Activated CD8-positive, alpha-beta memory T cell treated with anti-CD3 and anti-CD28 coated beads, Interleukin-2, amount 10 ng/mL, durations not matched to agents 7 days and 5 days (primary cell): ENCODE measurements around the gene OR1I1. TPM values are rescaled to one million over a fixed set of nuclear protein-coding genes. Genes with fewer than 3 reads are reported as not detected.

ENCODE experiments used
- ATAC-seq: fragments of 150-1000 bp; cut with Tn5 transposase; one replicate; pipeline ENCODE4 v1.10.0; 2021; ENCODE audit warnings: moderate library complexity
- CTCF ChIA-PET: fragments of 350-600 bp; sonication (Branson Sonifier 250); formaldehyde crosslinking; loops from one replicate; lab custom pipeline; 2021; ENCODE audit warnings: antibody characterized with exemption; lab: Charles Lee
- DNase-seq: peaks from one replicate; pipeline ENCODE4 v3.0.0-alpha.2; 2020
- H3K27ac Mint-ChIP-seq: one replicate; pipeline ENCODE4 v1.8.0; 2021; ENCODE audit warnings: mild to moderate bottlenecking, mixed read lengths
- H3K27me3 Mint-ChIP-seq: one replicate; pipeline ENCODE4 v1.8.0; 2021; ENCODE audit warnings: mixed read lengths
- H3K36me3 Mint-ChIP-seq: one replicate; pipeline ENCODE4 v1.8.0; 2021; ENCODE audit warnings: mild to moderate bottlenecking, mixed read lengths
- H3K4me1 Mint-ChIP-seq: one replicate; pipeline ENCODE4 v1.8.0; 2021; ENCODE audit warnings: mixed read lengths
- H3K4me3 Mint-ChIP-seq: one replicate; pipeline ENCODE4 v1.8.0; 2021; ENCODE audit warnings: mild to moderate bottlenecking, moderate library complexity, mixed read lengths
- H3K9me3 Mint-ChIP-seq: one replicate; pipeline ENCODE4 v1.8.0; 2022; ENCODE audit warnings: low read depth, mixed read lengths
- total RNA-seq, 2 experiments: library from RNA; stranded (reverse); gene quantifications; one replicate each; pipeline ENCODE4 v1.2.3, GENCODE V29; 2021

OR1I1 gene
- total RNA-seq, 2 experiments from 2014 or later = not detected

DNA sequence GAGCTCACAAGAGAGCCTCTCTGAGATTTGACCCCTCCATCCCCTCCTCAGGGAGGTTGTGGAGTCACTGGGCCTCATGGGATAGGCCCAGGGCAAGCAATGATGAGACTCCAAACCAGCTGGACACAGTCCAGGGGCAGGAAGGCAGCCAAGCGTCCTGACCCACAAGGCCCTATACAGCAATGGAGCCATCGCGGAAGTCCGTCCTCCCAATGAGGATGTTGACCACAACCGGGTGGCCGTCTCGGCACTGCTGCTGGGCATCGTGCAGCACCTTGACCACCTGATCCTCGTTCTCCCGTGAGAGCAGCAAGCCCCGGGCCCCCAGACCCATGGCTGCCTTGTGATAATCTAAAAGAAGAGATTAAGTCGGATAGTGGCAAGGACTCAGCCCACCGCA lies 33.1 kb downstream of the OR1I1 start:
- H3K27ac Mint-ChIP-seq = no peak overlapping the region
- no peaks in the 10 kb centered on the region for H3K4me1 Mint-ChIP-seq
- CTCF ChIA-PET = no interaction called here
- no peaks in the 10 kb centered on the region for H3K27me3 Mint-ChIP-seq
- no peak for ATAC-seq
- H3K4me3 Mint-ChIP-seq = no peak overlapping the region
- DNase-seq = no peak
- peaks cover 25% of the 10 kb centered on the region for H3K36me3 Mint-ChIP-seq
- no peaks in the 10 kb centered on the region for H3K9me3 Mint-ChIP-seq

DNA sequence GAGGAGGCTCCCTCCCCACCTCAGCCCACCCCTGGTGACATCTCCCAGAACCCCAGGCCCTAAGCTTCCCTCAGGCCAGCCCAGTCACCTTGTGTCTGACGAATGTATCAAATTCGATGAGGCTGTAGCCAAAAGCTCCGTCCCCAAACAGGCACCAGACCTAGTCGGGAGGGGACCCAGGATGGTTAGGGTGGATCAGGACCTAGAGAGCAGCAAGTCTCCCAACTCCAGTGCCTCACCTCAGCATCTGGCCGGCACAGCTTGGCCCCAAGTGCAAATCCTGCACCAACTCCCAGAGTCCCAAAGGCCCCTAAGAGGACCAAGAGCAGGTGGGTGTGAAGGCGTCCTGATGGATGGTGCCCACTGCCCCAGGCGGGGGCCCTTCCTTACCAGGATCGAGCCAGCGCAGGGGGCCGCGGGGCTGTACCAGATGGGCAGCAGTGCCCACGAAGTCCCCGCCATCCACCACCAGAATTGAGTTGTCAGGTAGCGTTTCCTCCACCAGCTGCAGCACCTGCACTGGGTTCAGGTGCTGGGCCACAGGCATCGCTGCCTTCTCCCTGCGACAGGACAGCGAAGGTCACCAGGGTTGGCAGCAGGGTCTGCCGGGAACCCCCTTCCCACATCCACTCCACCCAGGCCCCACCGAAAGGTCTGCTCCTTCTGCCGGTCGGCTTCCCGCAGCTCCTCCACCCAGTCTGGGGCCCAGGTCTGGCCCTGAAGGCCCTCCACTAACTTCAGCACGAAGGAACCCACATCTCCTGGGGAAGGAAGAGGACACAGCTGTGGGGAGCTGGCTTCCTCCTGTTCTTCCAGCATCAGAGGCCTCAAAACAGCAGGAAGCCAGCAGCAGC lies 34.0 kb downstream of the OR1I1 start:
- no peak for ATAC-seq
- CTCF ChIA-PET = no interaction called here
- H3K27me3 Mint-ChIP-seq = no peaks in the 10 kb centered on the region
- peaks cover 32% of the 10 kb centered on the region for H3K36me3 Mint-ChIP-seq
- no peaks in the 10 kb centered on the region for H3K4me1 Mint-ChIP-seq
- H3K9me3 Mint-ChIP-seq = no peaks in the 10 kb centered on the region
- DNase-seq = no peak
- no peak overlapping the region for H3K4me3 Mint-ChIP-seq
- H3K27ac Mint-ChIP-seq = no peak overlapping the region

DNA sequence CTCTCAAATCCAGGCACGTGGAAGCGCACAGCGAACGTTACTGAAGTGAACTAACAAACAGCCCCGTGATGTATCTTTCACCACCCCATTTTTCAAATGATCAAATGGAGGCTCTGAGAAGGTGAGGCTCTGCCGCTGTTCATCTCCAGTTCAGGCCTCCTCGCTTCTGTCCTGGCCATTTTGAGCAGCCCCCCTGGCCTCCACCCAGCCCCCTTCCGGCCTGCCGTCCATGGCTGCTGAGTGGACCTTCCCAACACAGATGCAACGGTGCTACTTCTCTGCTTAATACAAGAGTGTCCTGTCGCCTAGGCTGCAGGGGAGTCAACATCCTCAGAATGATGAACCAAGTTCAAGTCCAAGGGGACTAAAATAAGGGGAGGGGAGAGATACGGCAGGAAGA lies 34.8 kb downstream of the OR1I1 start:
- Mint-ChIP-seq H3K9me3 (no peaks in the 10 kb centered on the region), H3K4me3 (no peak overlapping the region), H3K27ac (no peak overlapping the region), H3K27me3 (no peaks in the 10 kb centered on the region), H3K4me1 (no peaks in the 10 kb centered on the region), H3K36me3 (peaks cover 35% of the 10 kb centered on the region)
- DNase-seq (no peak), ATAC-seq (no peak)
- CTCF ChIA-PET = no interaction called here

DNA sequence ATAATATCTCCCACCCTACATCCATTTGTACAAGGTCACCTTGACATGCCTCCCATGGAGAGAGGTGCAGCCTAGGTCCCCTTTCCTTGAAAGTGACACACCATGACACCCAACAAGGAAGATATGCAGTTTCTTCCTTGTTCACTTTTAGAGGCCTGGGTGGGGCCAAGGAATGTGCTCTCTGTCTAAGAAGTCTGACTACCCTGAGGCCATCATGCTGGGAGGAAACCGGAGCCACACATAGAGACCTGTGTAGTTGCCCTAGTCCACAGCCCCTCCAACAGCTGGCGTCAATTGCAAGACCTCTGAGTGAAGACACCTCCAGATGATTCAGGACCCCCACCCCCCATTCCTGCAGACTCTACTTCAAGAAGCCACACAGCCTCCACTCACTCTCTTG lies 36.2 kb downstream of the OR1I1 start:
- ATAC-seq (no peak), DNase-seq (no peak)
- CTCF ChIA-PET = no interaction called here
- peaks cover 38% of the 10 kb centered on the region for H3K36me3 Mint-ChIP-seq
- no peaks in the 10 kb centered on the region for H3K27me3 Mint-ChIP-seq
- H3K9me3 Mint-ChIP-seq = no peaks in the 10 kb centered on the region
- no peak overlapping the region for H3K4me3 Mint-ChIP-seq
- H3K27ac Mint-ChIP-seq = no peak overlapping the region
- no peaks in the 10 kb centered on the region for H3K4me1 Mint-ChIP-seq

DNA sequence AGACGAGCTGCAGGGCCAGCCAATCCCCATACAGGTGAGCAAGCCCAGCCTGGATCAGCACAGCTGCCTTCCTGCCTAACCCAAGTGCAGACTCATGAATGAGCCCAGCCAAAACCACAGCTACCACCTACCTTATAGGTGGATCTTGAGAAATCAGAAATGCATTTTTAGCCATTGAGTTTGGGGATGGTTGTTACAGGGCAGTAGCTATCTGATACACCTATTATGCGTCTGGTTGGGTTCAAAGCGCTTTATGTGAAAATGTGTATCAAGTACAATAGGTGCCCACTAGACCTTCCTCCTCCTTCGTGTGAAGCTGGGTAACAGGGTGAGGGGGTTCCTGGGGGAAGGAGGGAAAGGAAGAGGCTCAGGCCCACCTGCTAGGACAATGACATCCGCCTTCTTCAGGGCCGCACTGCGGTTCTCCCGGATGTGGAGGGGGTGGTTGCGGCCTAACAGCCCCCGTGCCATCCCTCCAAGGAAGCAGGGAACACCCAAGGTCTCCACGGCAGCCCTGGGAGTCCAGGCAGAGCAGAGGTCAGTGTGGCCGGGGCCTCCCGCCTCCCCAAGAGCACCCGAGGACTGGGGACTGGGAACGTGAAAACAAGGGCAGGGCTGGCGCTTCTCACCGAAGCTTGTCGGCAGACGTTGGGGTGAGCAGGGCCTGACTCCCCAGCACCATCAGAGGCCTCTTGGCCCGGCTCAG lies 36.9 kb downstream of the OR1I1 start:
- peaks cover 38% of the 10 kb centered on the region for H3K36me3 Mint-ChIP-seq
- H3K4me3 Mint-ChIP-seq = no peak overlapping the region
- peaks cover 6% of the 10 kb centered on the region for H3K4me1 Mint-ChIP-seq
- CTCF ChIA-PET = no interaction called here
- DNase-seq = no peak
- no peak for ATAC-seq
- no peak overlapping the region for H3K27ac Mint-ChIP-seq
- H3K27me3 Mint-ChIP-seq = no peaks in the 10 kb centered on the region
- no peaks in the 10 kb centered on the region for H3K9me3 Mint-ChIP-seq

DNA sequence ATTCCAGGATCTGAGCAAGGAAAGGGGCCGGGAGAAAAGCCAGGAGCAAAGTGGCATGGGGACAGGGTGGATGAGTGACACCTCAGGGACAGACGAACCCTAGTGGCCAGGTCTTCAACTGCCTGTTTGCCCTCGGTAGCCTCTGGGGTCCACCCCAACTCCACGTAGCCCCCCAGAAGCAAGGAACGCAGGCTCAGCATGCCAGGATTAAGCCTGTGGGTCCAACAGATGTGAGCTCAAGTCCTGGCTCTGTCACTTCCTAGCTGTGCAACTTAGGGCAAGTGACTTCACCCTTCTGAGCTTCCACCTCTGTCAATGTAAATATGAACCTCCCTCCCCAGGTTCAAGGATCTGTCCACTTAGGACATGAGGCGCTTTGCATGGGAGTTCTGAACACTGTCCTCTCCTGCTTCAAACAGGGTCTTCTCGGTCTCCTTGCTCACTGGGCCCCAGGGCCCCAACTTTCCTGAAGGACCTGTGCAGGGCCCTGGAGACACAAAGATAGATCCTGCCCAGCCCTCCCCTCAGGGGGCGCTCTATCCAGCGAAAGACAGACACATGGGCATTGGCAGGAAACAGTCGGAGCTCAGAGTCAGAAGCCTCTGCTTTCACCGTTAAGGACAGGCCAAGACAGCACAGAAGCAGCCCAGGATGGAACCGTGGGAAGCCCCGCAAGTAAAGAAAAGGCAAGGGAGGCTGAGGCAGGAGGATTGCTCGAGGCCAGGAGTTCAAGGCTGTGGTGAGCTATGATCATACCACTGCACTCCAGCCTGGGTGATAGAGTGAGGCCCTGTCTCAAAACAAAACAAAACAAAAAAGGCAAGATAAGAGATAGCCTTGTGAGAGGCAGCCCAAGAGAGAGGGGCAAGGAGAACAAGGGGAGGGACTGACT lies 38.4 kb downstream of the OR1I1 start:
- Mint-ChIP-seq H3K4me1 (peaks cover 12% of the 10 kb centered on the region), H3K4me3 (no peak overlapping the region), H3K36me3 (peaks cover 38% of the 10 kb centered on the region), H3K9me3 (no peaks in the 10 kb centered on the region), H3K27me3 (no peaks in the 10 kb centered on the region), H3K27ac (no peak overlapping the region)
- CTCF ChIA-PET = interaction anchor here (0.5 to 0.6 kb wide), 2 partner anchors 8 to 1436 kb away, joined by 3 to 4 read pairs; no protein-coding TSS in a partner anchor
- no peak for ATAC-seq
- DNase-seq = no peak

DNA sequence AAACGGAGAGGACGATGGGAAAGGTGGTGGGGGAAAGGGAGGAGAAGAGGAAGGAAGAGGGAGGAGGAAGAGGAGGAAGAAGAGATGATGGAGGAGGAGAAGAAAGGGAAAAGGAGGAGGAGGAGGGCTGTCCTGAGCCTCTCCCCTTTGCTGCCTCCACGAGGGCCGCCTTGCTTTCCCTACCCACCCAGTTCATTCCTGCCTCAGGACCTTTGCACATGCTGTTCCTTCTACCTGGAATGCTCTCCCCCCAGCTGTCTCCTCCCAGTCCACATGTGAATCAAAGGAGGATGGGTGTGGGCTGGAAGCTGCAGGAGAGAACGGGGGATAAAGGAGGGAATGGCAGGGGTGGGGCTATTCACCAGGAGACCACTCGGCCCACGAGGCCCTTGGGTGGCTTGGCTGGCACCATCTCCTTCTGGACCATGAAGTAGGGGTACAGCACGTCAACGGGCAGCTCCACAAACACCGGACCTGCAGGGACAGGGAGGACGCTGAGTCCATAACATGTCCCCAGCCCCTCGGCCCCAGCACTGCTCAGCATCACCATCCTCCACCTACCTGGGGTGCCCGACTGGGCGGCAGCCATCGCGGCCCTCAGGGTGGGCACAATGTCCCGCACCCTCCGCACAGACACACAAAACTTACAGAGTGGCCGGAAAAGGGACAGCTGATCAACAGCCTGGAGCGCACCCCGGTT lies 40.5 kb downstream of the OR1I1 start:
- H3K4me3 Mint-ChIP-seq = no peak overlapping the region
- no peaks in the 10 kb centered on the region for H3K27me3 Mint-ChIP-seq
- peaks cover 32% of the 10 kb centered on the region for H3K36me3 Mint-ChIP-seq
- H3K4me1 Mint-ChIP-seq = peaks cover 15% of the 10 kb centered on the region
- H3K27ac Mint-ChIP-seq = no peak overlapping the region
- H3K9me3 Mint-ChIP-seq = no peaks in the 10 kb centered on the region
- CTCF ChIA-PET = no interaction called here
- DNase-seq (no peak), ATAC-seq (no peak)

DNA sequence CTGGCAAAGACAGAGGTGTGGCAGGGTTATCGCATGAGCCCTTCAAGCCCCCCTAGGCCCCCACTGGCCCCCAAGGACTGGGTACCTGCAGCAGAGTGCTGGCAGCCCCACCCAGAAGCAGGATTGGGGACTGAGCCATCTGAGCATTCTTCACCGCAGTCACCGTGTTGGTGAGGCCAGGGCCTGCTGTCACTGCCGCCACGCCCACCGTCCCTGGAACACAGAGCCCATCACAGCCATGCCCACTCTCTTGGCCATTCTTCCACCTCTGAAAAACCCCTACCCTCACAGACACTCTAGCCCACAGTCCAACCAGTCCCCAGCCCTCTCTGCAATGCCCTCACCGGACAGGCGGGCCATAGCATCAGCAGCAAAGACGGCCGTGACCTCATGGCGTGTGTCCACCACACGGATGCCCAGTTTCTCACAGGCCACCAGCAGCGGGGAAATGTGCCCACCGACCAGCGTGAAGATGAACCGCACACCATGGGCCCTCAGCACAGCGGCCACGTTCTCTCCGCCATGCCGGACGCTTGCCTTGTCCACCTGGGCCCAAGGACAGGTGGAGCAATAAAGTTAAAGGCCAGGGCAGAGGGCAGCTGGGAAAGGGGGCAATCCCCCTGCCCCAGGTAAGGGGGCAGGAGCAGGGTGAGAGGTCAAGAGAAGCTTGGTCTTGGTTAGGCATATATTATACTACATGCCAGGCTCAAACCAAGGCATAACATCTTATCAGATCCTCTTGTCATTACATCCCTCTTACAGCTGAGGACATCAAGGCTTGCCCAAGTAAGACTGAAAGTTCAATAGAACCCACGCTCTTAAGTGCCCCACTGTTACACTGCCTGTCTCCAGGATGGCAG lies 41.2 kb downstream of the OR1I1 start:
- Mint-ChIP-seq H3K27me3 (no peaks in the 10 kb centered on the region), H3K4me3 (no peak overlapping the region), H3K4me1 (peaks cover 15% of the 10 kb centered on the region), H3K9me3 (no peaks in the 10 kb centered on the region), H3K36me3 (peaks cover 30% of the 10 kb centered on the region), H3K27ac (no peak overlapping the region)
- ATAC-seq (no peak), DNase-seq (no peak)
- CTCF ChIA-PET = interaction anchor here (0.5 to 1.8 kb wide), 2 partner anchors 9 to 31 kb away, joined by 3 to 7 read pairs; no protein-coding TSS in a partner anchor

DNA sequence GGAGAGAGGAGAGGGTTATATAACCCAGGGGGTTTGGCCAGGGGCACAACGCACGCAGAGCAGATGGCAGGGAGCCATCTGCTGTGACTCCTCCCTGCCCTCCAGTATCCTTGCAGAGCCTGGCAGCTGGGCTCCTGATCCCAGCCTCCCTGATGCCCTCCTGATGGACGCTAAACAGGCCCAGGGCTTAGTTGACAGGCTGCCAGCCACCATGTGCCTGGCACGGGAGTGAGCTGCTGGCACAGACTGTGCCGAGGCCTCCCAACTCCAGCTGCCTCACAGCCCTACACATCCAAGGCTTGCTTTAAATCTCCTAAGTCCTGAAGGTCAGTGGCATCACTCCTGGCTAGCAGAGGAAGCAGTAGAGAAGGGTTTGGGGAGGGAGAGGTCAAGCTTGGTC lies 41.9 kb downstream of the OR1I1 start:
- no peak for DNase-seq
- no peak for ATAC-seq
- peaks cover 15% of the 10 kb centered on the region for H3K4me1 Mint-ChIP-seq
- H3K4me3 Mint-ChIP-seq = peak overlapping the region; percentile 96
- H3K27me3 Mint-ChIP-seq = peaks cover 1% of the 10 kb centered on the region
- peaks cover 23% of the 10 kb centered on the region for H3K36me3 Mint-ChIP-seq
- no peaks in the 10 kb centered on the region for H3K9me3 Mint-ChIP-seq
- CTCF ChIA-PET = interaction anchor here (0.7 to 1.8 kb wide), 3 partner anchors 22 to 137 kb away, joined by 3 to 8 read pairs (median 7); no protein-coding TSS in a partner anchor
- peak overlapping the region; percentile 97 for H3K27ac Mint-ChIP-seq

DNA sequence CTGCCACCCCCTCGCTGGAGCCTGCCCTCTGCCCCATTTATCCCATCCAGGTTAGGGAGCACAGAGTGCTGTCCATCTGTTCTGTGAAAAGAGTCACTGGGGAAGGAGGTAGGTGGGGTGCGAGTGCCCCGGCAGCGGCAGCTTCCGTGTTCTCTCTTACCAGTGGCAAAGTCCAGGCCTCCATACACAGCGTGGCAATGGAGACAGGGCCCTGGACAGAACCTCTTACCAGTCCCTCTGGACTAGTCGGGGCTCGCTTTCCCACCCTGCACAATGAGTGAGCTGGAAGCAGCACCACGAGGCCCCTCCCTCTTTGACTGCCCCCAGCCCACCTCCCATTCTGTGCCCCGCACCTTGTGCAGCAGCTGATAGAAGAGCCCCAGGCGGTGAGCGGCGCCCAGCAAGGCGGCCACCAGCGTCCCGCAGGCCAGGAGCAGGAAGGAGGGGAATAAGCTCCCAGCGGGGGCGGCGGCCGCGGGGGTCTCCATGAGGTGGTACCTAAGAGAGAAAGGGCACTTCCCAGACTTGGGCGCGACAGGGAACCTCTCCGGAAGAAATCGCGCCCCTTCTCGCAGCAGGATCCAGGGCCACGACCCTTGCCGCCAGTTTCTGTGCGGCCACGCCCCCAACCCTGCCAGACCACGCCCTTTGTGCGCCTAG lies 42.7 kb downstream of the OR1I1 start:
- ATAC-seq (peak; percentile 0), DNase-seq (peak; percentile 56)
- H3K9me3 Mint-ChIP-seq = no peaks in the 10 kb centered on the region
- CTCF ChIA-PET = interaction anchor here (0.7 to 1.8 kb wide), 3 partner anchors 23 to 137 kb away, joined by 3 to 8 read pairs (median 7); no protein-coding TSS in a partner anchor
- peak overlapping the region; percentile 96 for H3K4me3 Mint-ChIP-seq
- H3K4me1 Mint-ChIP-seq = peaks cover 15% of the 10 kb centered on the region
- H3K36me3 Mint-ChIP-seq = peaks cover 16% of the 10 kb centered on the region
- peak overlapping the region; percentile 97 for H3K27ac Mint-ChIP-seq
- peaks cover 3% of the 10 kb centered on the region for H3K27me3 Mint-ChIP-seq

DNA sequence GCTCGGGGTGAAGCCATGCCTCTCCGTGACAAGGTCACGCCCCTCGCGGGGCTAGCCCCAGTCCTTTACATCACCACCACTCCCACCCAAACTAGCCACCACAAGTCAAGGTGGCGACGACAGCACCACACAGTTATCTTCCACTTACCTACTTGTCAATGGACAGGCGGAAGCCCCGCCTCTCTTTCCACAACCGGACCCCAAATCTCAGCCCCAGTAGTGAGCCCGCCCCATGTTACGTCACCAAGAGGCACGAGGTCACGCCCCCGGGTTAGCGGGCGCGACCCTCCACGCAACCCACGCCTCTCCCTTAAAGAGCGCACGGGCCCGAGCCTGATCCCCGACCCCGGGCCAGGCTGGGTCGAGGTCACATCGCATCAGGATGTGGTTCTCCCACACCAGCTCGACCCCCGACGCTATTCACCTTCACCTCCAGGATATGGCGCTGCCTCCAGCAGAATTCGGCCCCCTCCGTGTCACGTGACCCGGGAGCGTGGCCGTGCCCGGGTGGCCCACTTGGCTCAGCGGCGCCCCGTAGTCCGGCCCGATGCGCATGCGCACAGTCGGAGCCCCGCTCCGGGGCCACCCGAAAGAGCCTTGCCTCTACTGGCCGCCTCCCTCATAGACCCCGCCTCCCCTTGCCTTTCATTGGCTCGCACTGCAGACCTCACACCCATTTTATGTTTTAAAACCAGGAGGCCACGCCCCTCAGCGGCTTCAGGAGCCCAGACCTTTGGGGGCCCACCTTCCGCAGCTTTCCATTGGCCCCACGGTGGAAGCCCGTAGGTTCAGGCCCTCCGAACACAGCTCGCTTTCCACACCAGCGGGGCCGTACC lies 43.4 kb downstream of the OR1I1 start:
- H3K4me3 Mint-ChIP-seq = peak overlapping the region; percentile 96
- peak; percentile 92 for ATAC-seq
- peak; percentile 99 for DNase-seq
- H3K27ac Mint-ChIP-seq = peak overlapping the region; percentile 97
- H3K27me3 Mint-ChIP-seq = peaks cover 6% of the 10 kb centered on the region
- H3K36me3 Mint-ChIP-seq = peaks cover 10% of the 10 kb centered on the region
- CTCF ChIA-PET = interaction anchor here (0.6 to 2.1 kb wide), 8 partner anchors 24 to 777 kb away, joined by 3 to 9 read pairs (median 6); partner anchors contain the start of gene AKAP8L
- H3K9me3 Mint-ChIP-seq = no peaks in the 10 kb centered on the region
- H3K4me1 Mint-ChIP-seq = peaks cover 19% of the 10 kb centered on the region
